GM12892 (cell line): ENCODE results near the gene OSBPL8.

Experiments
- POLR2A ChIP-seq: IDR thresholded peaks from 2 replicates; pipeline ENCODE4 v1.6.1; 2011; ENCODE audit warnings: low read depth, low read length, control low read depth
- POLR2AphosphoS5 ChIP-seq: IDR thresholded peaks from 2 replicates; pipeline ENCODE4 v1.6.1; 2011; ENCODE audit warnings: low read depth, low read length, control low read depth

DNA sequence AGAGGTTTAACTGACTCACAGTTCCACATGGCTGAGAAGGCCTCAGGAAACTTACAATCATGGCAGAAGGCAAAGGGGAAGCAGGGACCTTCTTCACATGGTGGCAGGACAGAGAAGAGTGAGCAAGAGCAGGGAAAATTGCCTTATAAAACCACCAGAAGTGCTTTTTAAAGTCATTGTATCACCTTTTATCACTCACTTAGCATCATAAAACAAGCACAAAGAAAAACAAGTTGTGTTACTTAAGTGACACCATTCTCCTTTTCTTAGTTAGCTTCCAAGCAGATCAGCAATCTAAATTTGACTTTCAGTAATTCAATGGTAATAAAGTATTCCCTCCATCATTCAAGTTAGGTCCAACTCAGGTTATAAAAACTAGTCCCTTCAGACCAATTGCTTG lies 28.5 kb downstream of the OSBPL8 start:
- TF ChIP-seq POLR2A (no peak), POLR2AphosphoS5 (no peak)
